Measurements from ENCODE around the gene MYO5B. TPM values are rescaled to one million over a fixed set of nuclear protein-coding genes. Genes with fewer than 3 reads are reported as not detected.

The MYO5B gene
- polyA plus RNA-seq, 4 donors: 45.0 to 185 (median 102) TPM

- WGBS, 3 donors: 64 to 96% (median 94%) methylated on average over 1 of the region's 1 CpG
- DNase-seq (no peak), FAIRE-seq (no peak)
- Histone ChIP-seq H3K27me3 (ENCODE audit: control insufficient read depth in 3 of 3, insufficient read depth in 3 of 3, low read length in 3 of 3) (peaks cover 0 to 2% (median 0%) of the 10 kb centered on the region in 3 donors), H3K27ac (ENCODE audit: low read depth in 1 of 3, low read length in 2 of 3) (no peak overlapping the region), H3K9me3 (ENCODE audit: control insufficient read depth in 2 of 2, insufficient read depth in 1 of 2, low read depth in 1 of 2, low read length in 1 of 2) (no peaks in the 10 kb centered on the region), H3K4me3 (ENCODE audit: low read depth in 1 of 3, low read length in 3 of 3) (no peak overlapping the region), H3K4me1 (ENCODE audit: control insufficient read depth in 3 of 3, insufficient read depth in 2 of 3, low read depth in 1 of 3, low read length in 2 of 3) (no peaks in the 10 kb centered on the region), H3K36me3 (ENCODE audit: control insufficient read depth in 3 of 3, insufficient read depth in 2 of 3, low read depth in 1 of 3, low read length in 3 of 3) (peaks cover 0 to 45% (median 9%) of the 10 kb centered on the region in 3 donors)
Observed at GRCh38 chr18:49875783-49876182, 319.2 kb downstream of the MYO5B start.

GRCh38 chr18:49875155-49875554, 319.8 kb downstream of the MYO5B start:
- Histone ChIP-seq H3K27ac (ENCODE audit: low read depth in 1 of 3, low read length in 2 of 3) (no peak overlapping the region), H3K4me3 (ENCODE audit: low read depth in 1 of 3, low read length in 3 of 3) (no peak overlapping the region), H3K36me3 (ENCODE audit: control insufficient read depth in 3 of 3, insufficient read depth in 2 of 3, low read depth in 1 of 3, low read length in 3 of 3) (peaks cover 0 to 45% (median 9%) of the 10 kb centered on the region in 3 donors), H3K4me1 (ENCODE audit: control insufficient read depth in 3 of 3, insufficient read depth in 2 of 3, low read depth in 1 of 3, low read length in 2 of 3) (no peaks in the 10 kb centered on the region), H3K27me3 (ENCODE audit: control insufficient read depth in 3 of 3, insufficient read depth in 3 of 3, low read length in 3 of 3) (peaks cover 0 to 2% (median 0%) of the 10 kb centered on the region in 3 donors), H3K9me3 (ENCODE audit: control insufficient read depth in 2 of 2, insufficient read depth in 1 of 2, low read depth in 1 of 2, low read length in 1 of 2) (no peaks in the 10 kb centered on the region)
- FAIRE-seq (no peak), DNase-seq (no peak)
- WGBS, 3 donors: 90 to 98% (median 95%) methylated on average over 3 of the region's 3 CpGs

- Histone ChIP-seq H3K9me3 (ENCODE audit: control insufficient read depth in 2 of 2, insufficient read depth in 1 of 2, low read depth in 1 of 2, low read length in 1 of 2) (no peaks in the 10 kb centered on the region), H3K27me3 (ENCODE audit: control insufficient read depth in 3 of 3, insufficient read depth in 3 of 3, low read length in 3 of 3) (peaks cover 0 to 2% (median 0%) of the 10 kb centered on the region in 3 donors), H3K36me3 (ENCODE audit: control insufficient read depth in 3 of 3, insufficient read depth in 2 of 3, low read depth in 1 of 3, low read length in 3 of 3) (peaks cover 0 to 45% (median 6%) of the 10 kb centered on the region in 3 donors), H3K4me1 (ENCODE audit: control insufficient read depth in 3 of 3, insufficient read depth in 2 of 3, low read depth in 1 of 3, low read length in 2 of 3) (no peaks in the 10 kb centered on the region), H3K27ac (ENCODE audit: low read depth in 1 of 3, low read length in 2 of 3) (no peak overlapping the region), H3K4me3 (ENCODE audit: low read depth in 1 of 3, low read length in 3 of 3) (no peak overlapping the region)
- DNase-seq (no peak), FAIRE-seq (no peak)
- WGBS, 3 donors: 77 to 85% (median 82%) methylated on average over 2 of the region's 2 CpGs
Observed at GRCh38 chr18:49874238-49874637, 320.7 kb downstream of the MYO5B start.

- Histone ChIP-seq H3K27me3 (ENCODE audit: control insufficient read depth in 3 of 3, insufficient read depth in 3 of 3, low read length in 3 of 3) (no peaks in the 10 kb centered on the region), H3K27ac (ENCODE audit: low read depth in 1 of 3, low read length in 2 of 3) (no peak overlapping the region), H3K4me3 (ENCODE audit: low read depth in 1 of 3, low read length in 3 of 3) (no peak overlapping the region), H3K4me1 (ENCODE audit: control insufficient read depth in 3 of 3, insufficient read depth in 2 of 3, low read depth in 1 of 3, low read length in 2 of 3) (no peaks in the 10 kb centered on the region), H3K9me3 (ENCODE audit: control insufficient read depth in 2 of 2, insufficient read depth in 1 of 2, low read depth in 1 of 2, low read length in 1 of 2) (no peaks in the 10 kb centered on the region), H3K36me3 (ENCODE audit: control insufficient read depth in 3 of 3, insufficient read depth in 2 of 3, low read depth in 1 of 3, low read length in 3 of 3) (peaks cover 0 to 55% (median 5%) of the 10 kb centered on the region in 3 donors)
- 80 to 97% (median 94%) methylated on average over 6 of the region's 6 CpGs for WGBS, 3 donors
- FAIRE-seq (no peak), DNase-seq (no peak)
Observed at GRCh38 chr18:49869354-49869753, 325.6 kb downstream of the MYO5B start.

- no peaks in the 10 kb centered on the region for H3K4me1 ChIP-seq (ENCODE audit: control insufficient read depth in 3 of 3, insufficient read depth in 2 of 3, low read depth in 1 of 3, low read length in 2 of 3)
- H3K36me3 ChIP-seq (ENCODE audit: control insufficient read depth in 3 of 3, insufficient read depth in 2 of 3, low read depth in 1 of 3, low read length in 3 of 3): peaks cover 0 to 63% (median 2%) of the 10 kb centered on the region in 3 donors
- 72 to 93% (median 83%) methylated on average over 1 of the region's 1 CpG for WGBS, 3 donors
- FAIRE-seq (no peak), DNase-seq (no peak)
- H3K9me3 ChIP-seq (ENCODE audit: control insufficient read depth in 2 of 2, insufficient read depth in 1 of 2, low read depth in 1 of 2, low read length in 1 of 2): no peaks in the 10 kb centered on the region
- no peak overlapping the region for H3K27ac ChIP-seq (ENCODE audit: low read depth in 1 of 3, low read length in 2 of 3)
- no peaks in the 10 kb centered on the region for H3K27me3 ChIP-seq (ENCODE audit: control insufficient read depth in 3 of 3, insufficient read depth in 3 of 3, low read length in 3 of 3)
- H3K4me3 ChIP-seq (ENCODE audit: low read depth in 1 of 3, low read length in 3 of 3): no peak overlapping the region
Observed at GRCh38 chr18:49866680-49867079, 328.3 kb downstream of the MYO5B start.

GRCh38 chr18:49865401-49865800, 329.5 kb downstream of the MYO5B start:
- FAIRE-seq (no peak), DNase-seq (peak; percentile 16 to 77)
- H3K36me3 ChIP-seq (ENCODE audit: control insufficient read depth in 3 of 3, insufficient read depth in 2 of 3, low read depth in 1 of 3, low read length in 3 of 3): peaks cover 0 to 64% (median 2%) of the 10 kb centered on the region in 3 donors
- peaks cover 0 to 3% (median 0%) of the 10 kb centered on the region in 3 donors for H3K4me1 ChIP-seq (ENCODE audit: control insufficient read depth in 3 of 3, insufficient read depth in 2 of 3, low read depth in 1 of 3, low read length in 2 of 3)
- no peak overlapping the region for H3K27ac ChIP-seq (ENCODE audit: low read depth in 1 of 3, low read length in 2 of 3)
- H3K4me3 ChIP-seq (ENCODE audit: low read depth in 1 of 3, low read length in 3 of 3): no peak overlapping the region
- H3K9me3 ChIP-seq (ENCODE audit: control insufficient read depth in 2 of 2, insufficient read depth in 1 of 2, low read depth in 1 of 2, low read length in 1 of 2): no peaks in the 10 kb centered on the region
- 9 to 32% (median 20%) methylated on average over 2 of the region's 2 CpGs for WGBS, 3 donors
- H3K27me3 ChIP-seq (ENCODE audit: control insufficient read depth in 3 of 3, insufficient read depth in 3 of 3, low read length in 3 of 3): no peaks in the 10 kb centered on the region

GRCh38 chr18:49863769-49864621, 331.0 kb downstream of the MYO5B start:
- DNase-seq (no peak), FAIRE-seq (no peak)
- WGBS, 3 donors: 87 to 93% (median 90%) methylated on average over 26 of the region's 26 CpGs
- Histone ChIP-seq H3K36me3 (ENCODE audit: control insufficient read depth in 3 of 3, insufficient read depth in 2 of 3, low read depth in 1 of 3, low read length in 3 of 3) (peaks cover 0 to 59% (median 2%) of the 10 kb centered on the region in 3 donors), H3K9me3 (ENCODE audit: control insufficient read depth in 2 of 2, insufficient read depth in 1 of 2, low read depth in 1 of 2, low read length in 1 of 2) (no peaks in the 10 kb centered on the region), H3K4me1 (ENCODE audit: control insufficient read depth in 3 of 3, insufficient read depth in 2 of 3, low read depth in 1 of 3, low read length in 2 of 3) (peaks cover 0 to 11% (median 8%) of the 10 kb centered on the region in 3 donors), H3K27me3 (ENCODE audit: control insufficient read depth in 3 of 3, insufficient read depth in 3 of 3, low read length in 3 of 3) (no peaks in the 10 kb centered on the region), H3K27ac (ENCODE audit: low read depth in 1 of 3, low read length in 2 of 3) (no peak overlapping the region), H3K4me3 (ENCODE audit: low read depth in 1 of 3, low read length in 3 of 3) (no peak overlapping the region)

GRCh38 chr18:49862656-49863385, 332.1 kb downstream of the MYO5B start:
- no peaks in the 10 kb centered on the region for H3K27me3 ChIP-seq (ENCODE audit: control insufficient read depth in 3 of 3, insufficient read depth in 3 of 3, low read length in 3 of 3)
- peaks cover 0 to 51% (median 2%) of the 10 kb centered on the region in 3 donors for H3K36me3 ChIP-seq (ENCODE audit: control insufficient read depth in 3 of 3, insufficient read depth in 2 of 3, low read depth in 1 of 3, low read length in 3 of 3)
- WGBS, 3 donors: 82 to 89% (median 88%) methylated on average over 13 of the region's 13 CpGs
- peaks cover 0 to 22% (median 8%) of the 10 kb centered on the region in 3 donors for H3K4me1 ChIP-seq (ENCODE audit: control insufficient read depth in 3 of 3, insufficient read depth in 2 of 3, low read depth in 1 of 3, low read length in 2 of 3)
- FAIRE-seq (no peak), DNase-seq (no peak)
- H3K4me3 ChIP-seq (ENCODE audit: low read depth in 1 of 3, low read length in 3 of 3): no peak overlapping the region
- no peaks in the 10 kb centered on the region for H3K9me3 ChIP-seq (ENCODE audit: control insufficient read depth in 2 of 2, insufficient read depth in 1 of 2, low read depth in 1 of 2, low read length in 1 of 2)
- H3K27ac ChIP-seq (ENCODE audit: low read depth in 1 of 3, low read length in 2 of 3): no peak overlapping the region

Data from small intestine (tissue), 7 donors.